ENCODE results near the gene PUSL1.
"Not testable (repeated sequence)": the region's sequence is repeated elsewhere in the genome, so short reads cannot be mapped to it uniquely, and the experiment has no call there.

Gene PUSL1

GRCh38 chr1:1310476-1311053 lies 2.2 kb downstream of the PUSL1 start:
- DNase-seq: no peak

DNA sequence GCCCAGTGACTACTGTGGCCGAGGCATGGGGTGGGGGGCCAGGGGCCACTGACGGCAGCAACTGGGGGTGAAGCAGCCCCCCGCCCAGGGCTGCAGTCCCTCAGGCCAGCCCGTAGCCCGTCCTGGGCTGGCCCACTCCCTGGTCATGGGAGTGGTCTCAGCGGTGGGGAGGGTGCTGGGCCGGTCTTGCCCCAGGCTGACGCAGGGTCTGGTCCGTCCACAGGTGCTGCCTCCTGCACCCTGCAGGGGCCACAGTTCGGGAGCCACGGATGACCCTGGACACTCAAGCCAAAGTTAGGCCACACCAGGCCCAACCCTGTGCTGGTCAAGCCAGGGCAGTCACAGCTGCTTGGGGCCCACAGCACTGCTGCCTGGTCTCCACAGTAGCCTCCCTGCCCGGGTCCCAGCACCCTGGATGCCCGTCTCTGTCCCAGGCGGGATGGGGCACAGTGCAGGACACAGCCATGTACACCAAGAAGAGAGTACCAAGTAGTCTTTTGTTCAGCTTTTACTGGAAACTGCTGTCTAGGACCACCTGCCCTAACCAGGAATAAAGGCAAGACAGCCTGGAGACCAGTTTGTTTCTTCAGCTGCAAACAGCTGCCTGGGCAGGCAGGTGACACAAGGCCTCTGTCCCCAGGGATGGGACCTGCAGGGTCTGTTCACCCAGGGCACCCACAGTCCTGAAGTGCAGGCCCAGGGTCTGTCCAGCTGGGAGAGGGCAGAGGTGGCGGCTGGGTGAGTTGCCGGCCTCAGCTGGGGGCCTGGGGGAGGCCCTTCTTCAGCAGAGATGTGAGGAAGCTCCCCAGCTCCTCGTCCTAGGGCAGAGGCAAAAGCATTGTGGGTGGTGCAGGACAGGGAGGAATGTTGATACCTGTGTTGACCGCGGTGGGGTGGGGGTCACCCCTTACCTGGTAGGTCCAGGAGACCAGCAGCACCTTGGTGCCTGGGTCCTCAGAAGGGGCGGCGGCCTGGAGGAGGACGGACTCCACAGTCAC lies 3.0 kb downstream of the PUSL1 start:
- no peak for DNase-seq

DNA sequence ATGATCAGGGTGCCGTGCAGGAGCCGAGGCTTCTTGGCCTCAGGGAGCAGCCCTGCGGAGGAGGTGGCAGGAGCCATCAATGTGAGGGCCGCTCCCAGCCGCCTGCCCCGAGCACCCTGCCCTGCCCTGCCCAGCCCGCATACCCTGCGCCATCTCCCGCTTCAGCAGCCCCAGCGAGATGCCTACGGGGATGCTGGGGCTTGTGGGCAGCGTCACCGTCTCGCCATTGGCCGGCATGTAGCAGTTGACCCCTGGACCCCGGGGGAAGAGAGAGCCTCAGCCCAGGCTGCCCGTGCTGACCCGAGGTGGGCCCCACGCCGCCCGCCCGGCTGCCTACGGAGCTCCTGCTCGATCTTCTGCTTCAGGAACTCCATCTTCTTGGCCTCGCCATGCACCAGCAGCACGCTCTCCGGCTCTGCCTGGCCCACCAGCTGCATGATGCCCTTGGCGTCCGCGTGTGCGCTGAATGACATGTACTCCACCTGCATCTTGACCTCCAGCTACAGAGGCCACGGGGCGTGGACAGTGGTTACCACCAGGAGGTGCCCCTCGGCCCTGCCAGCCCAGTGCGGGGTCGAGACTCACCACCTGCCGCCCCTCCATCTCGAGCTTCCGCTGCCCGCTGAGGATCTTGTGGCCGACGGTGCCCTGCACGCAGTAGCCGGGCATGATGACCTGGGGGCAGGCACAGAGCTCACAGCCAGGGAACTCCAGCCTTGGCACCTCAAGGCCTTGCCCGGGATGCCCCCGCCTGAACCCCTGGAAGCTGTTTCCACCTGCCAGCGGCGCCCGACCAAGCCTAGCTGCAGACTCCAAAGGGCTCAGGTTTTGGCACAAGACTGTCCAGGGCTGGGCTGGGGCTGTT lies 4.3 kb downstream of the PUSL1 start:
- no peak for DNase-seq

DNA sequence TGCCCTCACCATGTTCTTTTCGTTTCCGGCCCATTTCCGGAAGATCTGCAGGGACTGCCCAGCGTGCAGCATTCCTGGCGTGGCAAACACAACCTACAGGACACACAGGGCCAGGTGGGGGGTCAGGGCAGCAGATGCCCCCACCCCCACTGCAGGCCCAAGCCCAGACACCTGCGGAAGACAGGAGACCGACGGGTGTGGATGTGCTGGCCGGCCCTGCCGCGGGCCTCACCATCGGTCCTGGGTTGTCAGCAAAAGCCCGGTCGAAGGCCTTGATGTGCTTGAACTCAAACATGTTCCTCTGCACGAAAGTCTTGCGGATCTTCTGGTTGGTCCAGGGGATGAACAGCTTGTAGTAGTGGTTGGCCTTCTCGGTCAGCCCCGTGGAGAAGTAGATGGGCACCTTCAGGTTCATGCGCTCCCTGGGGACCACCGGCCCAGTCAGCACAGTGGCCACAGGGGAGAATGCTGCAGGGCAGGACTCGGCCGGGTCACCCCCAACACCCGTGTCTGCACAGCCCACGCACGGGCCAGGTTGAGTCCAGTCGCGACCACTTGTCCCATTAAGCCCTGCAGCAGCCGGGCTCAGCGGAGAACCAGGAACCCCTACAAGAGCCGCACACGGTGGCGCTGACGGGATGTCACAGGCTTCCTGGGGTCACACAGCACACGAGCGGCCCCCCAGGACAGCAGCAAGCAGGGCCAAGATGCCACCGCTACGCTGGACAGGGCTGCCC lies 5.3 kb downstream of the PUSL1 start:
- DNase-seq: no peak

GRCh38 chr1:1314237-1314586 lies 5.8 kb downstream of the PUSL1 start:
- no peak for DNase-seq

GRCh38 chr1:1314678-1315335 lies 6.4 kb downstream of the PUSL1 start:
- no peak for DNase-seq

DNA sequence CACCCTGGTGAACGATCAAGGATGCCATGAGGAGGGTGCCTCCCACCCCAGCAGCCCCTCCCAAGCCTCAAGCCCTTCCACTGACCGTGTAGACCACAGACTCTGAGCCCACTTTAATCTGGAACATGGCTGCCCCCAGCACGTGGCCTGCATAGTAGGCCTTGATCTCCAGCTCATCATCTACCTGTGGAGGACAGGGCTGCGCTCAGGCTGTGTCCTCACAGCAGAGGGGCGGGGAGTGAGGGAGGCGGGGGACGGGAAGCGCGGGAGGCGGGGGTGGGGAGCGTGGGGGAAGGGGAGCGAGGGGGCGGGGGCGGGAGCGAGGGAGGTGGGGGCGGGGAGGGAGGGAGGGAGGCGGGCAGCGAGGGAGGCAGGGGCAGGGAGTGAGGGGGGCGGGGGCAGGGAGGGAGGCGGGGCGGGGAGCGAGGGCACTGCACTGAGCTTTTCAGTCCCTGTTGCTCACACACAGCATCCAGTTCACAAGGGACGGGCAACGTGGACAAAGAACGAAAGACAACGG lies 7.1 kb downstream of the PUSL1 start:
- DNase-seq: no peak

DNA sequence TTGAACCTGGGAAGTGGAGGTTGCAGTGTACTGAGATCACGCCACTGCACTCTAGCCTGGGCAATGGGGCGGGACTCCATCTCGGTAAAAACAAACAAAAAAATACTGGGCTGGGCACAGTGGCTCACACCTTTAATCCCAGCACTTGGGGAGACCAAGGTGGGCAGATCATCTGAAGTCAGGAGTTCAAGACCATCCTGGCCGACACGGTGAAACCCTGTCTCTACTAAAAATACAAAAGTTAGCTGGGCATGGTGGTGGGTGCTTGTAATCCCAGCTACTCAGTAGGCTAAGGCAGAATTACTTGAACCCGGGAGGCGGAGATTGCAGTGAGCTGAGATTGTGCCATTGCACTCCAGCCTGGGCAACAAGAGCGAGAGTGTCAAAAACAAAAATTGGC lies 7.8 kb downstream of the PUSL1 start:
- not testable (repeated sequence) for DNase-seq

GRCh38 chr1:1317420-1317819 lies 9.0 kb downstream of the PUSL1 start:
- no peak for DNase-seq

GRCh38 chr1:1318131-1318652 lies 9.8 kb downstream of the PUSL1 start:
- DNase-seq: no peak

DNA sequence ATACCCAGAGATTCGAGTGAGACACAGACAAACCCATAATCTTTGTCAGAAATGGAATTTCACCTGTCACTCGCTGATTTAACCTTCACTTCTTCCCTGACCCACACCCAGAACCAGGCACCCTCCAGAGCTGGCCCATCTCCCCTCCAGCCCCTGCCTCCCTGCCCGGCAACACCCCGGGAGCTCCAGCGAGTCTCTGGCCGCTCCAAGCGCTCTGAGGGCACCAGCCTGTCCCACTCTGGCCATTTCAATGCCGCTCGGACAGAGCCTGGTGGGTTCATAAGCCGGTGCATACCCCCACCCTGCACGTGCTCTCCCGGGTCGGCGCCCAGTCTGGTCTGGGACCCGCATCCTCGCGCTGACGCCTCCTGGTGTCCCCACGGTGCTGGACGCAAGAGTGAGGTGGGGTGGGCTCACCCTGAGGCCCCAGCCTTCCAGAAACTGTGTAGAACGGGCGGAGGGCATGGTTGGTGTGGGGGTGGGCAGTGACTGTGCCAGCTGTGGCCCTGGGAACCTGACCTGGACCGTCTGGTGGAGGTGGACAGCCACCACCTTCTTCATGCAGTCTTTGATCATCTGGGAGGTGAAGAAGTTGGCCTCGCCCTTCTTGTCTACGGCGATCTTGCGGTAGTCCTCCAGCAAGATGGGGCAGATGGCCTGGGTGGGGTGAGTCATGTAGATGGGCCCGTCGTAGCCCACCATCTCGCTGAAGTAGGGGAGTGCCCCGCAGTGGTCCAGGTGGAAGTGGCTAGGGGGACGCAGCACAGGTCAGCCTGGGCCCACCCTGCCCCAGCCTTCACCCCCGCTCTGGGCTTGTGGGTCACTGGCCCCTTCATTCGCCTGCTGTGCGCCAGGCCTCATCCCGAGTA lies 10.6 kb downstream of the PUSL1 start:
- DNase-seq: no peak

GRCh38 chr1:1319646-1319941 lies 11.2 kb downstream of the PUSL1 start:
- no peak for DNase-seq

GRCh38 chr1:1320666-1321448 lies 12.5 kb downstream of the PUSL1 start:
- DNase-seq: no peak

DNA sequence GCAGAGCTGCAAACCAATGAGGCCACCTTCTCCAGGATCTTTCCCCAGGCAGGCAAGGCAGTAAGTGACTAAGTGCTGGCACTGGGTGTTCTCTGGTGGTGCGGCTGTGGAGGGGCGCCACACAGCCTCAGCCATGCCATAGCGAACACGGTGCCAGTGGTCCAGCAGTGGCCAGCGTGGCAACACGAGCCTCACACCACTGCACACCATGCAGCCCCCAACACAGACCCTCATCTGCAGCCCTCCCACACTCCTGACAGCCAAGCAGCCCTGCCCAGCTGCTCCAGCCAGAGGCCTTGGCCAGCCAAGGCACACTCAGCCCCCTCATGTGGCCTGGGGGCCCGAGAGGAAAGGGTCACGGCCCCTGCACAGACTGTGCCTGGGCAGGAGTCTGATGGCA lies 13.1 kb downstream of the PUSL1 start:
- DNase-seq: no peak

- no peak for DNase-seq
These were observed 14.0 kb downstream of the PUSL1 start for GRCh38 chr1:1322418-1322817.

DNA sequence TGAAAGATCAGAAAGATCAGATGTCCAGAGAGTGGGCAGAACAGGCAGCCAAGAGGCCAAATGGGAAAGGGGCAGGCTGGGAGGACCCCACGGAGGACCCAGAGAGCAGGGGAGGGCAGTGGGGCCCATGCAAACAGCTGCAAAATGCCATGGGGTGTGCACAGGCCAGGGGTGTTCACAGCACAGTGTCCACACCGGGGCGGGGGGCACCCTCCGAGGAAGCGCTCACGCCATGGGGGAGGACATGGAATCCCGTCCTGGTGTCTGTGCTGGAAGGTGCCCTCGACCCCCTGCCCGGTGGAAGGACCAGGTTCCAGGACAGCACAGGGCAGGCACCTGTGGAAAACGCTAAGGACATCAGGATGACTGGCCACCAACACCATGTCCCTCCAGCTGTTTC lies 14.6 kb downstream of the PUSL1 start:
- DNase-seq: no peak

DNA sequence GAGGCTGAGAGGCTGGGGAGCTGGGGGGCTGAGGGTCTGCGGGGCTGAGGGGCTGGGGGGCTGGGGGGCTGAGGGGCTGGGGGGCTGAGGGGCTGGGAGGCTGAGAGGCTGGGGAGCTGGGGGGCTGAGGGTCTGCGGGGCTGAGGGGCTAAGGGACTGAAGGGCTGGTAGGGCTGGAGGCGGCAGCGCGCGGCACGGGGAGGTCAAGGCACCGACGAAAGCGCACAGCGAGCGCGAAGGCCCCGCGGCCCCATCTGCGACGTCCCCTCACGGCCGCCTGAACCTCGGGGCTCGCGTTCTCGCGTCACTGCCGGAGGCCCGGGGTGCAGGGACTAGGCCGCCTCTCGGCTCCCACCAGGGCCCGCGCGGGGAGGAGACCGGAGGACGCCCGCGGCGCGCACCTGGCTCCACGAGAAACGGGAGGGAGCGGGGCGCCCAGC lies 15.7 kb downstream of the PUSL1 start:
- DNase-seq: no peak

DNA sequence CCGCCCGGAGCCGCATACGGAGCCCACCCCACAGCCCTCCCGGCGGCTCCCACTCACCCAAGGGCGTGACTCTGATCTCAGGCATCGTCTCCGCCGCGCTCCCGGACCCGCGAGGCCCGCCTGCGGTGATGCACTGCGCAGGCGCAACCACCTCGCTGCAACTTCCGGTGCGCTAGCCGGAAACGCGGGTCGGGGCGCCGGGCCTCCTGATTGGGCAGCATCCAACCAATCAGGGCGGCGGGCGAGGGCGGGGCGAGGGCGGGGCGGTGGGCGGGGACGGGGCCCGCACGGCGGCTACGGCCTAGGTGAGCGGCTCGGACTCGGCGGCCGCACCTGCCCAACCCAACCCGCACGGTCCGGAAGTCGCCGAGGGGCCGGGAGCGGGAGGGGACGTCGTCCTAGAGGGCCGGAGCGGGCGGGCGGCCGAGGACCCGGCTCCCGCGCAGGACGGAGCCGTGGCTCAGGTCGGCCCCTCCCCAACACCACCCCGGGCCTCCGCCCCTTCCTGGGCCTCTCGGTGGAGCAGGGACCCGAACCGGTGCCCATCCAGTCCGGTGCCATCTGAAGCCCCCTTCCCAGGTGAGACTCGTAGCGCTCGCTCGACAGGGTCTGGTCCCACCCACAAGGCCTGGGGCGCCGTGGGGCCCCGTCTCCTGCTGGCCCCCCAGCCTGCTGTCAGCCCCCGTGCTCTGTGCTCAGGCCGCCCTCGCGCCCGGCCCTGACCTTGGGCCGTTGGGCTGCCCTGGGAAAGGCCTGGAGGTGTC lies 16.3 kb downstream of the PUSL1 start, which contains the start of the genes CPTP and INTS11:
CPTP (plus strand) TSS at position 279 of the 764 bp plus-strand sequence. CDS start 2,109 bp downstream, outside the sequence.
INTS11 (minus strand) TSS at position 137 of the 764 bp plus-strand sequence; CDS start at position 85, 52 bp downstream.
- peak; percentile 96 for DNase-seq

Measured in activated CD8-positive, alpha-beta memory T cell treated with anti-CD3 and anti-CD28 coated beads, Interleukin-2, amount 50 U/mL, for 4 hours (primary cell).